SK-N-SH (cell line): Measurements from ENCODE around the gene SLC30A3. TPM values are rescaled to one million over a fixed set of nuclear protein-coding genes. Genes with fewer than 3 reads are reported as not detected.

Experiments used
- CTCF ChIA-PET: fragments of 300-600, 350-600 bp; formaldehyde crosslinking; extraction: SDS; loops from one replicate; lab custom pipeline; 2021; lab: Yijun Ruan, JAX
- POLR2A ChIA-PET: fragments of 350-600 bp; sonication (Branson Sonifier 250); formaldehyde crosslinking; extraction: SDS; loops from one replicate; lab custom pipeline; 2020; ENCODE audit warnings: antibody characterized with exemption, inconsistent platforms; lab: Yijun Ruan, JAX
- DNase-seq: peaks from one replicate; pipeline ENCODE4 v3.0.0; 2012
- H2AFZ ChIP-seq: fragments of 200-600 bp; sonication (generic); 2 replicates; pipeline ENCODE4 v1.8.1; 2016; ENCODE audit warnings: antibody characterized with exemption, mild to moderate bottlenecking, low read depth
- H3F3A ChIP-seq: fragments of 200-600 bp; sonication (generic); replicated peaks from 2 replicates; pipeline ENCODE3; 2016; ENCODE audit warnings: antibody characterized with exemption, mild to moderate bottlenecking; ENCODE audit not compliant: insufficient read depth
- H3K27ac ChIP-seq, 2 experiments: fragments of 200-500 bp in 1 of 2; fragments of 200-600 bp in 1 of 2; sonication (Bioruptor generic) in 1 of 2; sonication (generic), shearing (Covaris generic) in 1 of 2; 2 replicates each; pipeline versions ENCODE4 v1.5.1 to v1.6.1; 2014 to 2016; ENCODE audit warnings: low read depth in 2 of 2, inconsistent platforms in 1 of 2, low read length in 1 of 2, mild to moderate bottlenecking in 1 of 2, mixed read lengths in 1 of 2
- H3K27me3 ChIP-seq: fragments of 200-600 bp; sonication (generic), shearing (Covaris generic); 2 replicates; pipeline ENCODE4 v1.6.1; 2016; ENCODE audit warnings: mixed run types; ENCODE audit not compliant: insufficient read depth
- H3K36me3 ChIP-seq, 2 experiments: fragments of 200-500 bp in 1 of 2; fragments of 200-600 bp in 1 of 2; sonication (Bioruptor generic) in 1 of 2; sonication (generic) in 1 of 2; replicated peaks in 1 of 2; 2 replicates each; pipeline versions ENCODE3 to v1.5.1; 2014 to 2016; ENCODE audit warnings: low read length in 1 of 2, mild to moderate bottlenecking in 1 of 2; ENCODE audit not compliant: insufficient read depth in 2 of 2, control insufficient read depth in 1 of 2
- H3K4me1 ChIP-seq, 2 experiments: fragments of 200-500 bp in 1 of 2; fragments of 200-600 bp in 1 of 2; sonication (Bioruptor generic) in 1 of 2; sonication (generic), shearing (Covaris generic) in 1 of 2; 2 replicates each; pipeline versions ENCODE4 v1.5.1 to v1.6.1; 2014 to 2016; ENCODE audit warnings: low read depth in 1 of 2, low read length in 1 of 2, mixed run types in 1 of 2; ENCODE audit not compliant: insufficient read depth in 2 of 2, control insufficient read depth in 1 of 2
- H3K4me2 ChIP-seq: fragments of 200-600 bp; sonication (generic), shearing (Covaris generic); 2 replicates; pipeline ENCODE4 v1.6.1; 2017; ENCODE audit warnings: mixed run types
- H3K4me3 ChIP-seq, 2 experiments: fragments of 200-500 bp in 1 of 2; fragments of 200-600 bp in 1 of 2; sonication (Bioruptor generic) in 1 of 2; sonication (generic), shearing (Covaris generic) in 1 of 2; 2 replicates each; pipeline versions ENCODE4 v1.5.1 to v1.8.1; 2014 to 2016; ENCODE audit warnings: low read depth in 2 of 2, inconsistent platforms in 1 of 2, low read length in 1 of 2, mild to moderate bottlenecking in 1 of 2, mixed read lengths in 1 of 2, moderate library complexity in 1 of 2
- H3K79me2 ChIP-seq: fragments of 200-600 bp; sonication (generic); 2 replicates; pipeline ENCODE4 v1.8.1; 2017; ENCODE audit warnings: mild to moderate bottlenecking; ENCODE audit not compliant: insufficient read depth
- H3K9ac ChIP-seq: fragments of 200-600 bp; sonication (generic); 2 replicates; pipeline ENCODE4 v1.6.1; 2017; ENCODE audit warnings: mixed run types
- H3K9me2 ChIP-seq: fragments of 200-600 bp; sonication (generic); 2 replicates; pipeline ENCODE4 v1.6.1; 2017; ENCODE audit warnings: mixed run types
- H3K9me3 ChIP-seq: fragments of 200-600 bp; sonication (generic); 2 replicates; pipeline ENCODE4 v1.6.1; 2017; ENCODE audit warnings: mixed run types, mild to moderate bottlenecking, moderate library complexity
- H4K20me1 ChIP-seq: fragments of 200-600 bp; sonication (generic); 2 replicates; pipeline ENCODE4 v1.6.1; 2017; ENCODE audit warnings: mild to moderate bottlenecking, mixed run types; ENCODE audit not compliant: insufficient read depth
- ELF1 ChIP-seq: IDR thresholded peaks from 2 replicates; pipeline ENCODE4 v1.4.0; 2012
- GATA2 ChIP-seq: sonication (generic); formaldehyde crosslinking; IDR thresholded peaks from 2 replicates; pipeline ENCODE4 v1.5.0; 2020; ENCODE audit warnings: mild to moderate bottlenecking, missing genetic modification reagents
- MXI1 ChIP-seq: IDR thresholded peaks from 2 replicates; pipeline ENCODE4 v1.6.1; 2012; ENCODE audit warnings: mild to moderate bottlenecking, low read depth, low read length, improper control_type of control experiment
- NFIC ChIP-seq: IDR thresholded peaks from 2 replicates; pipeline ENCODE4 v1.4.0; 2012; ENCODE audit warnings: borderline replicate concordance
- NRF1 ChIP-seq: IDR thresholded peaks from 2 replicates; pipeline ENCODE4 v1.6.1; 2012; ENCODE audit warnings: low read depth, mild to moderate bottlenecking, low read length
- POLR2AphosphoS5 ChIP-seq: IDR thresholded peaks from 2 replicates; pipeline ENCODE4 v1.6.1; 2012; ENCODE audit warnings: low read depth, low read length
- RAD21 ChIP-seq: IDR thresholded peaks from 2 replicates; pipeline ENCODE4 v1.6.1; 2012; ENCODE audit warnings: mild to moderate bottlenecking, low read length
- RCOR1 ChIP-seq: fragments of 150-350 bp; IDR thresholded peaks from 2 replicates; pipeline ENCODE4 v1.6.1; 2017; ENCODE audit warnings: antibody characterized with exemption, low read length
- SIN3A ChIP-seq: IDR thresholded peaks from 2 replicates; pipeline ENCODE4 v1.6.1; 2012; ENCODE audit warnings: low read depth, mild to moderate bottlenecking, low read length, moderate library complexity, borderline replicate concordance
- SMC3 ChIP-seq: IDR thresholded peaks from 2 replicates; pipeline ENCODE4 v1.6.1; 2012; ENCODE audit warnings: low read depth, low read length, improper control_type of control experiment
- USF2 ChIP-seq: fragments of 150-350 bp; IDR thresholded peaks from 2 replicates; pipeline ENCODE4 v1.6.1; 2017; ENCODE audit warnings: antibody characterized with exemption, low read length, low read depth, borderline replicate concordance
- WGBS: methylation state at CpG from one replicate; pipeline ENCODE4 v1.1.6; 2017; ENCODE audit warnings: low lambda C conversion rate; 5-methylcytosine and 5-hydroxymethylcytosine counted together
- polyA plus RNA-seq, 3 experiments: library from polyadenylated mRNA; depleted of rRNA; stranded (reverse); fragments of >200 nt; gene quantifications; 2 replicates each; pipeline ENCODE4 v1.2.3, GENCODE V29; 2012
- TF ChIP-seq, protein P1 (sequence below): IDR thresholded peaks from 2 replicates; pipeline ENCODE4; 2012
- TF ChIP-seq, protein P2 (sequence below): IDR thresholded peaks from 2 replicates; pipeline ENCODE4 v1.4.0; 2012; ENCODE audit warnings: low read depth, borderline replicate concordance

SLC30A3 gene
- polyA plus RNA-seq, 1 of the 3 experiments (the other 2 are of a cell fraction): 1.1 TPM

- H3K4me3 ChIP-seq: no peak overlapping the region
- no peak overlapping the region for H3K27ac ChIP-seq
- no peak for TF ChIP-seq SMC3
- TF ChIP-seq RCOR1: no peak
- TF ChIP-seq NFIC: no peak
- TF ChIP-seq USF2: no peak
- TF ChIP-seq POLR2AphosphoS5: no peak
- H3F3A ChIP-seq: no peaks in the 10 kb centered on the region
- no peaks in the 10 kb centered on the region for H3K9me2 ChIP-seq
- no peak overlapping the region for H2AFZ ChIP-seq
- CTCF ChIA-PET: interaction anchor here (0.8 to 14.1 kb wide), 9 partner anchors 9 to 255 kb away, joined by 3 to 392 read pairs (median 5); partner anchors contain the start of genes SLC30A3 and TRIM54
- H3K36me3 ChIP-seq: no peaks in the 10 kb centered on the region
- DNase-seq: no peak
- 87% methylated on average over 11 of the region's 11 CpGs for WGBS
- H3K4me1 ChIP-seq: no peaks in the 10 kb centered on the region
- POLR2A ChIA-PET: interaction anchor here (0.6 kb wide), 1 partner anchor 211 kb away, joined by 3 read pairs; no protein-coding TSS in a partner anchor
- no peak overlapping the region for H3K4me2 ChIP-seq
- H3K79me2 ChIP-seq: no peaks in the 10 kb centered on the region
- H3K9ac ChIP-seq: no peak overlapping the region
- H4K20me1 ChIP-seq: no peaks in the 10 kb centered on the region
- H3K27me3 ChIP-seq: peaks cover 29% of the 10 kb centered on the region; the same call in 1 of the 2 replicates
- H3K9me3 ChIP-seq: no peaks in the 10 kb centered on the region
Observed at GRCh38 chr2:27271631-27272340, 8.9 kb upstream of the SLC30A3 start.

GRCh38 chr2:27270670-27271069 is 7.8 kb upstream of the SLC30A3 start:
- Histone ChIP-seq H3K9ac (no peak overlapping the region), H3K27ac (no peak overlapping the region), H3K4me3 (no peak overlapping the region), H3K36me3 (no peaks in the 10 kb centered on the region), H3K4me1 (no peaks in the 10 kb centered on the region), H3K9me3 (no peaks in the 10 kb centered on the region), H3K9me2 (no peaks in the 10 kb centered on the region), H4K20me1 (no peaks in the 10 kb centered on the region), H2AFZ (no peak overlapping the region), H3K4me2 (no peak overlapping the region), H3K79me2 (no peaks in the 10 kb centered on the region), H3K27me3 (peaks cover 40% of the 10 kb centered on the region), H3F3A (peaks cover under 1% of the 10 kb centered on the region)
- DNase-seq: no peak
- POLR2A ChIA-PET: no interaction called here
- CTCF ChIA-PET: interaction anchor here (0.8 to 14.1 kb wide), 5 partner anchors 15 to 309 kb away, joined by 3 to 392 read pairs (median 3); partner anchors contain the start of gene TRIM54
- TF ChIP-seq NFIC (no peak), POLR2AphosphoS5 (no peak), RAD21 (no peak), SMC3 (no peak), USF2 (no peak), SIN3A (no peak), GATA2 (no peak), ELF1 (no peak), MXI1 (no peak), NRF1 (no peak)
- TF ChIP-seq, protein P1, sequence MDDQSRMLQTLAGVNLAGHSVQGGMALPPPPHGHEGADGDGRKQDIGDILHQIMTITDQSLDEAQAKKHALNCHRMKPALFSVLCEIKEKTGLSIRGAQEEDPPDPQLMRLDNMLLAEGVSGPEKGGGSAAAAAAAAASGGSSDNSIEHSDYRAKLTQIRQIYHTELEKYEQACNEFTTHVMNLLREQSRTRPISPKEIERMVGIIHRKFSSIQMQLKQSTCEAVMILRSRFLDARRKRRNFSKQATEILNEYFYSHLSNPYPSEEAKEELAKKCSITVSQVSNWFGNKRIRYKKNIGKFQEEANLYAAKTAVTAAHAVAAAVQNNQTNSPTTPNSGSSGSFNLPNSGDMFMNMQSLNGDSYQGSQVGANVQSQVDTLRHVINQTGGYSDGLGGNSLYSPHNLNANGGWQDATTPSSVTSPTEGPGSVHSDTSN: no peak
- TF ChIP-seq, protein P2, sequence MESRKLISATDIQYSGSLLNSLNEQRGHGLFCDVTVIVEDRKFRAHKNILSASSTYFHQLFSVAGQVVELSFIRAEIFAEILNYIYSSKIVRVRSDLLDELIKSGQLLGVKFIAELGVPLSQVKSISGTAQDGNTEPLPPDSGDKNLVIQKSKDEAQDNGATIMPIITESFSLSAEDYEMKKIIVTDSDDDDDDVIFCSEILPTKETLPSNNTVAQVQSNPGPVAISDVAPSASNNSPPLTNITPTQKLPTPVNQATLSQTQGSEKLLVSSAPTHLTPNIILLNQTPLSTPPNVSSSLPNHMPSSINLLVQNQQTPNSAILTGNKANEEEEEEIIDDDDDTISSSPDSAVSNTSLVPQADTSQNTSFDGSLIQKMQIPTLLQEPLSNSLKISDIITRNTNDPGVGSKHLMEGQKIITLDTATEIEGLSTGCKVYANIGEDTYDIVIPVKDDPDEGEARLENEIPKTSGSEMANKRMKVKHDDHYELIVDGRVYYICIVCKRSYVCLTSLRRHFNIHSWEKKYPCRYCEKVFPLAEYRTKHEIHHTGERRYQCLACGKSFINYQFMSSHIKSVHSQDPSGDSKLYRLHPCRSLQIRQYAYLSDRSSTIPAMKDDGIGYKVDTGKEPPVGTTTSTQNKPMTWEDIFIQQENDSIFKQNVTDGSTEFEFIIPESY: no peak
- 70% methylated on average over 2 of the region's 2 CpGs for WGBS
